IPS-20b (cell line): ENCODE results near the gene LARP4B.

ENCODE experiments used
- H3K27ac ChIP-seq: one replicate; pipeline ENCODE4 v1.5.1; 2013; ENCODE audit warnings: low read length
- H3K27me3 ChIP-seq: 2 replicates; pipeline ENCODE4 v1.6.1; 2013; ENCODE audit warnings: mild to moderate bottlenecking, low read length, inconsistent platforms; ENCODE audit not compliant: insufficient read depth
- H3K36me3 ChIP-seq: 2 replicates; pipeline ENCODE4 v1.6.1; 2013; ENCODE audit warnings: low read depth, mild to moderate bottlenecking, inconsistent platforms, low read length, moderate library complexity; ENCODE audit not compliant: insufficient read depth
- H3K4me1 ChIP-seq: 2 replicates; pipeline ENCODE4 v1.6.1; 2013; ENCODE audit warnings: mild to moderate bottlenecking, control low read depth, inconsistent platforms, low read length, moderate library complexity; ENCODE audit not compliant: insufficient read depth
- H3K4me3 ChIP-seq: 2 replicates; pipeline ENCODE4 v1.5.1; 2013; ENCODE audit warnings: mild to moderate bottlenecking, low read length, inconsistent platforms
- H3K9ac ChIP-seq: 2 replicates; pipeline ENCODE4 v1.6.1; 2013; ENCODE audit warnings: low read depth, mild to moderate bottlenecking, inconsistent platforms, low read length, moderate library complexity
- H3K9me3 ChIP-seq: 2 replicates; pipeline ENCODE4 v1.6.1; 2013; ENCODE audit warnings: mild to moderate bottlenecking, low read depth, low read length, inconsistent platforms; ENCODE audit not compliant: insufficient read depth

The LARP4B gene

DNA sequence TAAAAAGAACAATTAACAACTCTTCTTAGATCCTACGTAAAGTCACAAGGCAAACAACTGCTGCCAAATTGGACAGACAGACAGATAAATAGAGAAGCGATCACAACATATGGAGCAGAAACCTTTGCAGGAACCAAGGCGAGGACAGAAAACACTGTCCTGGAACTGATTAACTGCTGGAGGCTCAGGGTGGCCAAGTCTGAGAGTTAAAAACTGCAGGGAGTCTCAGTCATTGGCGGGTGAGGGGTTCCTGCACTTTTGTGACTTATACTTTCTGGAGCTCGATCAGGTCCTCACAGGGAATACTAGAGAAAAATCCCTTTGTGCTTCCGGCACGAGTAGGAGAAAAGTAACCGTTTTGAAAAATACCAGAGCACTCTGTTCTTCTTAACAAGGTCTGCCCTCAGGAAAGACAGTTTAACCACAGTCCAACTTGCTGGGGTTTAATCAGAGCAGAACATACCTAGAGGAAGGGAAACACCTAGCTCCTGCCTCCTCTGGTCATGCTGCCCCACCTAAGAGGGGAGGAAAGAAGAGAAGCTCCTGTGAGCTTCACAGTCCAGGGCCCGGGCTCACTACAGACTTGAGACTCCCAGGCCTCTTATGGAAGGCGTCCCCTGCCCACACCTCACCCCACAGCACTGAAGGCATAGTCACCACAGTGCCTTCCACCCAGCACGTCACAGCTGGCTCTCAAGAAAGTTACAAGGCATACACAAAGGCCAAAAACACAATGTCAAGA, 74.9 kb downstream of the LARP4B start:
- Histone ChIP-seq H3K4me1 (no peaks in the 10 kb centered on the region), H3K27ac (no peak overlapping the region), H3K4me3 (no peak overlapping the region), H3K36me3 (peaks cover 61% of the 10 kb centered on the region), H3K9ac (no peak overlapping the region), H3K9me3 (0 out of 2 replicates have a peak, but pooled peaks cover under 1% of the 10 kb centered on the region), H3K27me3 (no peaks in the 10 kb centered on the region)

DNA sequence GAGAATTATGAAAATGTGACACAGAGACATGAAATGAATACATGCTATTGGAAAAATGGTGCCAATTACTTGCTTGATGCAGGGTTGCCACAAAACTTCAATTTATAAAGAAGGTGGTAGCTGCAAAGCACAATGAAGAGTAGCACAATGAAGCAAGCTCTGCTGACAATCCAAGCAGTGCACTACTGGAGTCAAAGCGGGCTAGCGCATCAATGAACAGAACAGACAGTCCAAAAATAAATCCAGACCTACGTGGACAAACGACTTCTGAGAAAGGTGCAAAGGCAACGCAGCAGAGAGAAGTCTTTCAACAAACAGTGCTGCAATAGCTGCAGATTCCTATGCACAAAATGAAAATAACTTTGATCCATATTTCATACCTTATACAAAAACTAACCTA, 75.8 kb downstream of the LARP4B start:
- H3K36me3 ChIP-seq: peaks cover 56% of the 10 kb centered on the region
- H3K27me3 ChIP-seq: no peaks in the 10 kb centered on the region
- H3K4me3 ChIP-seq: no peak overlapping the region
- H3K9ac ChIP-seq: no peak overlapping the region
- no peak overlapping the region for H3K27ac ChIP-seq
- peaks cover 5% of the 10 kb centered on the region for H3K9me3 ChIP-seq
- H3K4me1 ChIP-seq: no peaks in the 10 kb centered on the region

DNA sequence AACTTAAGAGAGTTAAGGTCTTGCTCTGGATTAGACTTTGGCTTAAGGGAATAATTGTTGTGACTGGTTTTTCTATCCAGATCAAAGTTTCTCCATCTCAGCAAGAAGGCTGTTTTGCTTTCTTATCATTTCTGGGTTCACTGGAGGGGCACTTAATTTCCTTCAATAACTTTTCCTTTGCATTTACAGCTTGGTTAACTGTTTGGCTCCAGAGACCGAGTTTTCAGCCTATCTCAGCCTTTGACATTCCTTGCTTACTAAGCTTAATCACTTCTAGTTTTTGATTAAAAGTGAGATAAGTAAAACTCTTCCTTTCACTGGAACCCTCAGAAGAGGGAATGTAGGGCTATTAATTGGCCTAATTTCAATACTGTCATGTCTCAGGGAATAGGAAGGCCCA, 76.4 kb downstream of the LARP4B start:
- Histone ChIP-seq H3K4me1 (no peaks in the 10 kb centered on the region), H3K9ac (no peak overlapping the region), H3K4me3 (no peak overlapping the region), H3K27ac (no peak overlapping the region), H3K9me3 (peaks cover 10% of the 10 kb centered on the region), H3K27me3 (no peaks in the 10 kb centered on the region), H3K36me3 (peaks cover 56% of the 10 kb centered on the region)

DNA sequence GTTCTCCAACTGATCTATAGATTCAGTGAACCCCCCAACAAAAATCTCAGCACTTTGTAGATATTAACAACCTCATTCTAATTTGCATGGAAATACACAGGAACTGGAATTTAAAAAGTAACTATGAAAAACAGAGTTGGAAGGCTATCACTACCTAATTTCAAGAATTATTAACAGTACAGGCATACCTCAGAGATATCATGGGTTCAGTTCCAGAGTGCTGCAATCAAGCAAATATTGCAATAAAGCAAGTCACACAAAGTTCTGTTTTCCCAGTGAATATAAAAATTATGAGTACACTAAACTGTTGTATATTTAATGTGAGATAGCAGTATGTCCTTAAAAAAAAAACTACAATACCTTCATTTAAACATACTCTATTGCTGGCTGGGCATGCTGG, 78.5 kb downstream of the LARP4B start:
- Histone ChIP-seq H3K27ac (no peak overlapping the region), H3K4me3 (no peak overlapping the region), H3K9me3 (peaks cover 10% of the 10 kb centered on the region), H3K4me1 (no peaks in the 10 kb centered on the region), H3K27me3 (no peaks in the 10 kb centered on the region), H3K9ac (no peak overlapping the region), H3K36me3 (peaks cover 47% of the 10 kb centered on the region)

DNA sequence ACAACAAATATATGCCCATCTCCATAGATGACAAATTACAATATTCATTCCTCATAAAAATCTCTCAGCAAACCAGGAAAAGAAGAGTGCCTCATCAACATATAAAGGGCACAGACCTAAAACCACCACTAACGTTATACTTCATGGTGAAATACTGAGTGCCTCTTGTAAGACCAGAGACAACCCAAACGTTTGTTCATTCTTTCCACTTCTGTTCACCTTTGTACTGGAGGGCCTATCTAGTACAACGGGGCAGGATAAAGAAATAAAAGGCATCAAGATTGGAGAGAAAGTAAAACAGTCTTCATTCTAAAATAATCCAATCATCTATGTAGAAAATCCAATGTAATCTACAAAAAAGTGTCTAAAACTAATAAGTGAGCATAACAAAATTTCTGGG, 79.1 kb downstream of the LARP4B start:
- H3K4me1 ChIP-seq: no peaks in the 10 kb centered on the region
- H3K27ac ChIP-seq: no peak overlapping the region
- peaks cover 10% of the 10 kb centered on the region for H3K9me3 ChIP-seq
- no peak overlapping the region for H3K4me3 ChIP-seq
- peaks cover 47% of the 10 kb centered on the region for H3K36me3 ChIP-seq
- no peaks in the 10 kb centered on the region for H3K27me3 ChIP-seq
- H3K9ac ChIP-seq: no peak overlapping the region

DNA sequence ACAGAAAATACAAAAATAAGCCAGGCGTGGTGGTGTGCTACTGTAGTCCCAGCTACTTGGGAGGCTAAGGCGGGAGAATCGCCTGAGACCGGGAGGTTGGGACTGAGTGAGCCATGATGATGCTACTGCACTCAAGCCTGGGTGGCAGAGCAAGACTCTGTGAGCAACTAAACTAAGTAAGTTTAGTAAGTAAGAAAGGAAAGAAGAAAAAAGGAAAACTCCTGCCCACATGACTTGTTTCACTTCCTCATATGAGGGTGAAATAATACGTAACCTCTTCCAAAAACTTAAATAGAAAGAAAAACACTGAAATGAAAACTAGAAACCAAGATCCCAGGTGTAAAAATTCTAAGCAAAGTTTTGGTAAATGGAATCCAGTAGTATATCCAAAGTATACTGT, 79.6 kb downstream of the LARP4B start:
- Histone ChIP-seq H3K36me3 (peaks cover 52% of the 10 kb centered on the region), H3K9me3 (peaks cover 10% of the 10 kb centered on the region), H3K27ac (no peak overlapping the region), H3K4me1 (no peaks in the 10 kb centered on the region), H3K9ac (no peak overlapping the region), H3K4me3 (no peak overlapping the region), H3K27me3 (no peaks in the 10 kb centered on the region)

DNA sequence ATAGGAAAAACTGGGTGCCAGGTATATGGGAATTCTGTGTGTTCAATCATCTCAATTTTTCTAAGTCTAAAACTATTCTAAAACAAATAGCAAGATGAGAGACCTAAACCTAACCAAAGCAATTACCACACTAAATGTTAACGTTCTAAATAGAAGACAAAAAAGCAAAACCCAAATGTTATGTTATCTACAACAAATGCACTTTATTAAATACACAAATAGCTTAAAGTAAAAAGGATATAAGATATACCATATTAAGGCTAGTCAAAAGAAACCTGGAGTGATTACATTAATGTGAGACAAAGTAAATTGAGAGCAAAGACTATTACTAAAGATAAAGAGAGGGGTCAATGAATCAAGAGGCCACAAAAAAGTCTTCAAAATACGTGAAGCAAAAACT, 81.4 kb downstream of the LARP4B start:
- Histone ChIP-seq H3K9me3 (peaks cover 10% of the 10 kb centered on the region), H3K36me3 (peaks cover 53% of the 10 kb centered on the region), H3K9ac (no peak overlapping the region), H3K27ac (no peak overlapping the region), H3K4me3 (no peak overlapping the region), H3K27me3 (no peaks in the 10 kb centered on the region), H3K4me1 (no peaks in the 10 kb centered on the region; the same call in 1 of the 2 replicates)

DNA sequence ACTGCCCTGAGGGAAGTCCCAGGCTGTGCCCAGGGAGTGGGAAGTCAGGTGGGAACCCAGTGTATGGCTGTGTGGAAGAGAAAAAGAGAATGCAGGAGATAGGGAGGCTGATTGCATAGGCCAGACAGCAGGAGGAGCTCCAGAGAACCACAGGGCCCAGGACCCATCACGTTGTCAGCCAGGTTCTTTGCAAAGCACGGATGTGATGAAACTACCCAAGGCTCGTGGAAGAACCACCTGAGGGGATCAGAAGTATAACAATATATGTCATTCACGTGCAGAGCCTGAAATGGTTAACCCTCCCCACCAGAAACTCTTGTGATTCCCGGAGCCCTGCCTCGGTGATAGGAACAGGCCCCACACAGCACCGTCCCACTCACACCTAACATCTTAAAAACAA, 83.6 kb downstream of the LARP4B start:
- peaks cover 10% of the 10 kb centered on the region for H3K9me3 ChIP-seq
- H3K9ac ChIP-seq: no peak overlapping the region
- H3K36me3 ChIP-seq: peaks cover 53% of the 10 kb centered on the region
- no peaks in the 10 kb centered on the region; the same call in 1 of the 2 replicates for H3K4me1 ChIP-seq
- no peaks in the 10 kb centered on the region for H3K27me3 ChIP-seq
- no peak overlapping the region for H3K27ac ChIP-seq
- H3K4me3 ChIP-seq: no peak overlapping the region

DNA sequence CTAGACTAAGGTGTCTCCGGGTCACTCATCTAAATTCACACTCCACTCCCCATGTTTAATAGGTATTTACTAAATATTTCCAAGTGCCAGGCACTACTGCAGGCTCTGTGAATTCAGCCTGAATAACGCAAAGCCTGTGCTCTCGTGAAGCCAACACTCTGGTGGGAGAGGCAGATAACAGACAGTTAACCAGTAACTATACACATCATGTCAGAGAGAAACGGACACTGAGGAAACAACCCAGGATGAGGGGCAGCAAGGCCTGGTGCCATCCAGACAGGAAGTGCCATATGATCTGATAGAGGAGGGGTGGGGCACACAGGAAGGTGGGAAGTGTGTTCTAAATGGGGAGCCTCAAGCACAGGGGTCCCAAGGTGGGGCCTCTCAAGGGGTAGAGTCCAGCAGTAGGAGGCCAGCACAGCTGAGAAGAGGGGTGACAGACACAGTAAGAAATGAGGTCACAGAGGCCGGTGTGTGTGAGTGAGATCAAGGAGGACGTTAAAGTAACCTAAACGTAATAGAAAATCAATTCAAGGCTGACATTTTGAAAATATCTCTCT, 85.3 kb downstream of the LARP4B start:
- Histone ChIP-seq H3K4me3 (no peak overlapping the region), H3K4me1 (no peaks in the 10 kb centered on the region; the same call in 1 of the 2 replicates), H3K27ac (no peak overlapping the region), H3K36me3 (peaks cover 62% of the 10 kb centered on the region), H3K9me3 (peaks cover 6% of the 10 kb centered on the region; the same call in 1 of the 2 replicates), H3K27me3 (no peaks in the 10 kb centered on the region), H3K9ac (no peak overlapping the region)

DNA sequence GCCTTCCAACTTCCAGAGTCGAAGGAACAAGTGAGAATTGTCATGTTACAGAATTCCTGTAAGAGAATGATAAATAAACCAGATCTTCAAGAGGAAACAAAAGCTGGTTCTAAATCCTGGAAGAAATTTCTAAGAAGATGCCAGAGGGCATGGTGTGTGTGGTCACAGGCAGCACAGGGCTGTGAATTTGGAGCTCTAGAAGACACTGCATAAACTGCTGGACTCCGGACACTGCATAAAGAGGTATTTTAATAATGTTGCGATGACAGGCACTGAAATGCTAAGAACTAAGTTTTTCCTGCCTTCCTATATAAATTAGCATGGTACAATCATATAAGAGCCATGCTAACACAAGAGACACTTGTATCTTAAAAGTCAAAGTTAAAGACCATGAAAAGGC, 86.0 kb downstream of the LARP4B start:
- peaks cover 64% of the 10 kb centered on the region for H3K36me3 ChIP-seq
- H3K27ac ChIP-seq: no peak overlapping the region

DNA sequence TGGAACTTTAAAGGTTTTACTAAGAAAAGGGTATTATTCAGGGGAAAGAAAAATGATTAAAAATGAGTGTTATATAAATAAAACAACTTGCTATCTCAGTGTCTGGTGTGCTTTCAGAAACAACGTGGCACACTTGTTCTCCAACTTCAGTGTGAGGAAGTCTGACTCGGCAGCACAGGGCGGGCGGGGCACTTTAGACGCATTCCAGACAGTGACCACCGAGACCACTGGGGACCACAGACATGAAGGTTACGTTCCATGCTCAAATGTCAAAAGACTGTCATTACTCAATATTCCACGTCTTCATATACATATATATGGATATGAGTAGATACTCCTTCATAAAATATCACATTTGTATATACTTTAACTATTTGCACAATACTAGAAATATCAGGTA, 87.0 kb downstream of the LARP4B start:
- Histone ChIP-seq H3K27ac (no peak overlapping the region), H3K36me3 (peaks cover 67% of the 10 kb centered on the region), H3K9me3 (no peaks in the 10 kb centered on the region), H3K9ac (no peak overlapping the region), H3K27me3 (no peaks in the 10 kb centered on the region), H3K4me1 (no peaks in the 10 kb centered on the region; the same call in 1 of the 2 replicates), H3K4me3 (no peak overlapping the region)

More for the DNA sequence above, 86.0 kb downstream of the LARP4B start:
- Histone ChIP-seq H3K27me3 (no peaks in the 10 kb centered on the region), H3K9me3 (peaks cover 5% of the 10 kb centered on the region; the same call in 1 of the 2 replicates), H3K4me1 (no peaks in the 10 kb centered on the region; the same call in 1 of the 2 replicates), H3K4me3 (no peak overlapping the region), H3K9ac (no peak overlapping the region)

DNA sequence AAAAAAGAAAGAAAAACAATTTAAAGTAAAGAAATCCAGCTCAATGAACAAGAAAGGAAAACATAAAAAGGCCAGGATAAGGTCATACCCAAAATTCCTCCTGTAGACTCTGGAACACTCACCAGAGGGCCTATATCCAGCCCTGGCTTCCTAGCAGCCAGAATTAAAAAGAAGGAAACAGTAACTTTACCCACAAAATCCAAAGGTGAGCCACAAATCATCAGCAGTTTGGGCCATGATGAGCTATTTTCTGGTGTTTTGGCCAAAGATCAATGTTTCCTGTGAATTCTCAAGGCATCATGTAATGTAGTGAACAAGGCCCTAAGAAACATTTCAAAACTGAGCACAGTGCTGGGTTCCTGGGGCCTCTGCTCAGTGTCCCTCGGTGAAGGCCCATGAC, 87.8 kb downstream of the LARP4B start:
- H3K36me3 ChIP-seq: peaks cover 70% of the 10 kb centered on the region
- H3K4me1 ChIP-seq: no peaks in the 10 kb centered on the region; the same call in 1 of the 2 replicates
- no peak overlapping the region for H3K4me3 ChIP-seq
- H3K9me3 ChIP-seq: no peaks in the 10 kb centered on the region
- no peaks in the 10 kb centered on the region for H3K27me3 ChIP-seq
- H3K9ac ChIP-seq: no peak overlapping the region
- no peak overlapping the region for H3K27ac ChIP-seq
